Adrenal gland (tissue), 12 donors: ENCODE data around the gene PHC1. TPM values are rescaled to one million over a fixed set of nuclear protein-coding genes. Genes with fewer than 3 reads are reported as not detected.

ENCODE experiments used
- DNase-seq, 7 donors: peaks; one replicate each; pipeline ENCODE4 v3.0.0-alpha.2; 2019 to 2020
- H3K27ac ChIP-seq, 5 donors: fragments of 200-600 bp; sonication (generic) in 4 of 5; 1 replicate in 3 of 5; 2 replicates in 2 of 5; pipeline versions ENCODE4 v1.5.1 to v1.8.0; 2016 to 2020; ENCODE audit warnings: mild to moderate bottlenecking in 1 of 5
- H3K27me3 ChIP-seq: fragments of 200-600 bp; 2 replicates; pipeline ENCODE4 v1.8.0; 2021
- H3K36me3 ChIP-seq, 2 donors: fragments of 200-600 bp; replicated peaks in 1 of 2; 1 replicate in 1 of 2; 2 replicates in 1 of 2; pipeline versions ENCODE4 v1.5.1 to v1.8.0; 2018 to 2022
- H3K4me1 ChIP-seq, 2 donors: fragments of 200-600 bp; replicated peaks in 1 of 2; 1 replicate in 1 of 2; 2 replicates in 1 of 2; pipeline versions ENCODE4 v1.5.1 to v1.8.0; 2018 to 2021
- H3K4me3 ChIP-seq, 4 donors: fragments of 200-600 bp; sonication (generic) in 3 of 4; one replicate each; pipeline ENCODE4 v1.5.1; 2016 to 2018
- H3K9me3 ChIP-seq, 3 donors: fragments of 200-600 bp; sonication (generic) in 1 of 3; replicated peaks in 1 of 3; 1 replicate in 2 of 3; 2 replicates in 1 of 3; pipeline versions ENCODE4 v1.5.1 to v1.8.0; 2016 to 2021
- POLR2A ChIP-seq, 2 donors: fragments of 450-650 bp; IDR thresholded peaks; one replicate each; pipeline ENCODE4 v1.6.1; 2017; ENCODE audit warnings: antibody characterized with exemption in 2 of 2, mild to moderate bottlenecking in 2 of 2, moderate library complexity in 1 of 2
- WGBS, 4 donors: extraction: QIAGEN DNeasy Blood & Tissue Kit in 2 of 4; methylation state at CpG; one replicate each; pipeline versions ENCODE4 v1.1.5 to v1.1.7; 2013 to 2017; 5-methylcytosine and 5-hydroxymethylcytosine counted together
- intact Hi-C, 2 donors: fragments of 100-400 bp; cut with DNase I; formaldehyde crosslinking; loops; one replicate each; pipeline versions ENCODE4 v1.14.1 to v1.15.0; 2022 to 2023
- polyA plus RNA-seq, 3 donors: library from polyadenylated mRNA; stranded (reverse); fragments of 200-250 nt in 2 of 3; fragments of 350-450 nt in 1 of 3; fragmentation: Illumina TruSeq in 1 of 3; extraction: RNeasy Lipid Tissue Mini Kit (QIAGEN cat#74804) in 1 of 3; gene quantifications; one replicate each; pipeline ENCODE4 v1.2.3, GENCODE V29; 2013 to 2014
- total RNA-seq, 9 donors: library from RNA; depleted of rRNA in 4 of 9; stranded (reverse); fragments of >200 nt in 4 of 9; fragments of 120-200 nt in 1 of 9; fragmentation: NEBNext Ultra II Directional in 1 of 9; extraction: Animal tissue kit (Norgen Biotek cat#: 25700) in 1 of 9; gene quantifications; one replicate each; pipeline versions ENCODE4 v1.1.0 to v1.2.4, GENCODE V29; 2013 to 2023
- TF ChIP-seq, protein P1 (sequence below), 6 experiments: fragments of 450-650 bp in 4 of 6; fragments of 200-600 bp in 2 of 6; sonication (generic) in 1 of 6; IDR thresholded peaks; 1 replicate in 5 of 6; 2 replicates in 1 of 6; pipeline versions ENCODE4 v1.5.1 to v1.8.0; 2016 to 2021; ENCODE audit warnings: antibody characterized with exemption in 6 of 6, mild to moderate bottlenecking in 2 of 6, moderate library complexity in 1 of 6
- donor health status: healthy with polysubstance abuse.
- donor health status: Bipolar disorder and iron deficiency.
- donor health status: DM: yes; HTN: yes; CAD: no.
- donor health status: DM: no; HTN: no; CAD: no.
- donor health status: DM: no; HTN: no; CAD: no.
- donor health status: DM: yes; HTN: yes; CAD: no.

PHC1 gene
- total and polyA plus RNA-seq, 12 donors: 10.9 to 68.3 (median 26.5) TPM

DNA sequence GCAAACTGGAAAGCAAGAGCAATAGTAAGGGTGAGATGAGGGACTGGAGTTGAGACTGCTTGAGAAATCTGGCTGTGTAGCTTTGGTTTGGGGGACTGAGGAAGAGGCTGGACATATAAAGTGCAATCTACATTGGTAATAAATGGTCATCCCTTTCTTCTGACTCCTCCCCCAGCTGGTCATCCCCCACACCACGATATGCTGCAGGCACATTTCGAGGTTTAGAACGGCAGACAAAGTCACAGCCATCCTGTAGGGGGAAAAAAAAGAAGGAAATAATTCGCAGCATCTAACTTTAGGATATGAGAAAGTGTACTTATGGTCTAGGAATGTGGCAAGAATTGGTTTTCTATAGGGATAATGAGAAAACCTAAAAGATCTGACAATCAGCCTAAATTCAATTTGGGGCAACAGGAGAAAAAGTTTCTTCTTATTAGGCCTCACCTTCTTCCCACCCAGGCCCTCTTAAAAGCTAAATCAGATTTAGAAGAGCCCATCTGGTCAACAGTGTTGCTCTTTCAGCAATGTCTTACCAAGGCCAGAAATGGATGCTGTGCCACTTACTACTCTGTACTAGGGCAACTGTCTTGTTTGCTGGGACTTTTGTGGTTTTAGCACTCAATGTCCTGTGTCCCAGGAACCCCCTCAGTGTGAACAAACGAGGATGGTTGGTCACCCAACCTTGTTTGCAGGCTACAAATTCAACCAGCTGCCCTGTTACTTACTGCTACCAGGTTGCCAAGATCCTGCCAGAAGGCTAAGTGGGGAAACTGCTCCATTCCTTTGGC is 27.6 kb downstream of the PHC1 start:
- H3K4me3 ChIP-seq: no peak overlapping the region
- H3K27me3 ChIP-seq: no peaks in the 10 kb centered on the region
- H3K9me3 ChIP-seq: no peaks in the 10 kb centered on the region
- H3K4me1 ChIP-seq: peaks cover 0 to 3% of the 10 kb centered on the region in 2 donors
- intact Hi-C loops: no loop called here
- no peak for DNase-seq
- H3K36me3 ChIP-seq: peaks cover 0 to 62% of the 10 kb centered on the region in 2 donors
- 64 to 86% (median 74%) methylated on average over 5 of the region's 5 CpGs for WGBS, 4 donors
- H3K27ac ChIP-seq: no peak overlapping the region
- TF ChIP-seq POLR2A (IDR thresholded peaks at IDR 0.05): no peak
- TF ChIP-seq, protein P1, sequence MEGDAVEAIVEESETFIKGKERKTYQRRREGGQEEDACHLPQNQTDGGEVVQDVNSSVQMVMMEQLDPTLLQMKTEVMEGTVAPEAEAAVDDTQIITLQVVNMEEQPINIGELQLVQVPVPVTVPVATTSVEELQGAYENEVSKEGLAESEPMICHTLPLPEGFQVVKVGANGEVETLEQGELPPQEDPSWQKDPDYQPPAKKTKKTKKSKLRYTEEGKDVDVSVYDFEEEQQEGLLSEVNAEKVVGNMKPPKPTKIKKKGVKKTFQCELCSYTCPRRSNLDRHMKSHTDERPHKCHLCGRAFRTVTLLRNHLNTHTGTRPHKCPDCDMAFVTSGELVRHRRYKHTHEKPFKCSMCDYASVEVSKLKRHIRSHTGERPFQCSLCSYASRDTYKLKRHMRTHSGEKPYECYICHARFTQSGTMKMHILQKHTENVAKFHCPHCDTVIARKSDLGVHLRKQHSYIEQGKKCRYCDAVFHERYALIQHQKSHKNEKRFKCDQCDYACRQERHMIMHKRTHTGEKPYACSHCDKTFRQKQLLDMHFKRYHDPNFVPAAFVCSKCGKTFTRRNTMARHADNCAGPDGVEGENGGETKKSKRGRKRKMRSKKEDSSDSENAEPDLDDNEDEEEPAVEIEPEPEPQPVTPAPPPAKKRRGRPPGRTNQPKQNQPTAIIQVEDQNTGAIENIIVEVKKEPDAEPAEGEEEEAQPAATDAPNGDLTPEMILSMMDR (IDR thresholded peaks at IDR 0.05): no peak

DNA sequence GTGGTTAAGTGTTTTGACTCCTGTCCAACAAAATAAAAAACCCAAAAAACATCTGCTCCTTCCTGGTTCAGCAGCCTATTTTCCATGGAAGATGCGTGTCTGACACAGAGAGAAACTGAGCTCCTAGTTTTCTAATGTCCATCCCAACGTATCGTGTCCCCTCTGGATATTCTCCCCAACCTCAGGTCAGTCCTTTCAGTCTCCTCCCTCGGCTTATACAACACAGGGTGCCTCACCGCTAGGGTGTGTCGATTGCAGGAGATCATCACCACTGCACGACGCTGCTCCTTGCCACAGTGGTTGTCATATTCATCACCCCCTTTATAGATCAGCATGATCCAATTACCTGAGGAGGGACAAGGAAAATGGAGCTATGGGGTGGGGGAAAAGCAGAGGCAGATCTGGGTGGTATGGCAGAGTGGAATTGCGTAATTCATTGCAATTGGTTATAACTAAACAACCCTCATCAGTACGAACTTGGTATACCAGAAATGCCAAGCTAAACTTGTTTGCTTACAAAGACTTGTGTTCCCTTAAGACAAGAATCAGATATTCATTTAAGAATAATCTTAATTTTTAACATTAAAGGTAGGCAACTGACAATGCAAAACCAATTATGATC is 29.4 kb downstream of the PHC1 start:
- TF ChIP-seq, protein P1 (IDR thresholded peaks at IDR 0.05): no peak
- no peak for TF ChIP-seq POLR2A (IDR thresholded peaks at IDR 0.05)
- H3K27me3 ChIP-seq: no peaks in the 10 kb centered on the region
- no peak overlapping the region for H3K27ac ChIP-seq
- DNase-seq: no peak
- peaks cover 0 to 19% of the 10 kb centered on the region in 2 donors for H3K4me1 ChIP-seq
- intact Hi-C loops: no loop called here
- no peaks in the 10 kb centered on the region for H3K9me3 ChIP-seq
- H3K4me3 ChIP-seq: no peak overlapping the region
- H3K36me3 ChIP-seq: peaks cover 0 to 52% of the 10 kb centered on the region in 2 donors
- 90 to 96% (median 91%) methylated on average over 10 of the region's 10 CpGs for WGBS, 4 donors

DNA sequence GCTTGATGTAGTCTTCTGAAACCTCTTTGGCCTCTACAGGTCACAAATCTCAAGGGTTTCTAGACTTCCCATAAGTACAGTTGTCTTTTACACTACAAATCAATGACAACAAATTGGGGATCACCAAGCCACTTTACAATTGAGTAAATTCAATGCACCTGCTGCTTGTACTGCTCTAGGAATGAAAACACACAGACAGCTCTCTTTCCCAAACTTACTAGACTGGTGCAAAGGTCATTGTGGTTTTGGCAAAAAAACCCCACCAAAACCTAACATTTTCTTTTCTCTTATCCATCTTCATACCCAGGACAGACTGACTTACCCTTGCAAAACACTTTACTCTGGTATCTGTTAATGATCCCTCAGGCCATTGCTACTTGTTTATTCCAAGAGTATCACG is 32.4 kb downstream of the PHC1 start:
- DNase-seq: no peak
- intact Hi-C loops: no loop called here
- Histone ChIP-seq H3K27me3 (no peaks in the 10 kb centered on the region), H3K4me3 (no peak overlapping the region), H3K27ac (no peak overlapping the region), H3K9me3 (no peaks in the 10 kb centered on the region), H3K4me1 (peaks cover 7 to 25% of the 10 kb centered on the region in 2 donors), H3K36me3 (peaks cover 0 to 42% of the 10 kb centered on the region in 2 donors)
- WGBS, 4 donors: 83 to 90% (median 85%) methylated on average over 1 of the region's 1 CpG
- no peak for TF ChIP-seq POLR2A (IDR thresholded peaks at IDR 0.05)
- TF ChIP-seq, protein P1 (IDR thresholded peaks at IDR 0.05): no peak

DNA sequence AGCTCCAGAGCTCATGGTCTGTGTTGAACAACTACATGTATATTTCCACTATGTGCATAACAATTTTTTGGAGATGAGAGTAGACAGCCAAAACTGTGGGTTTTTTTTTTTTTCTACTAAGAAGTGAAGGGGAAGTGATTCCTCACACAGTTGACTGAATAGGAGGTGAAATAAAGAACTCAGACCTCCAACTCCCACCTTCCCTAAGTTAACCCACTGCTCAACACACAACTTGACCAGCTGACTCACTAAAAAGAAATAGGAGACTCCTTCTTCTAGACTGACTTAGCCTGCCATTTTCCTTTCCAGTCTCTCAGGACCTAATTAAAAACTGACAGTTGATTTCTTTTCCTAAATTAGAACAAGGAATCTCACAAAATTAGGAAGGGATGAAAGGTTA is 33.4 kb downstream of the PHC1 start:
- TF ChIP-seq, protein P1 (IDR thresholded peaks at IDR 0.05): no peak
- no peak for TF ChIP-seq POLR2A (IDR thresholded peaks at IDR 0.05)
- H3K4me1 ChIP-seq: peaks cover 7 to 25% of the 10 kb centered on the region in 2 donors
- no peak overlapping the region for H3K4me3 ChIP-seq
- H3K9me3 ChIP-seq: no peaks in the 10 kb centered on the region
- no peaks in the 10 kb centered on the region for H3K27me3 ChIP-seq
- peaks cover 0 to 32% of the 10 kb centered on the region in 2 donors for H3K36me3 ChIP-seq
- no peak for DNase-seq
- intact Hi-C loops: no loop called here
- H3K27ac ChIP-seq: no peak overlapping the region
